GM19328 (cell line): ENCODE results near the gene FBP2.
"Not testable (repeated sequence)": the region's sequence is repeated elsewhere in the genome, so short reads cannot be mapped to it uniquely, and the experiment has no call there.

Experiments used
- ATAC-seq: cut with Tn5 transposase; IDR thresholded peaks from one replicate; pipeline ENCODE4 v1.9.1; 2021; ENCODE audit warnings: mild to moderate bottlenecking, moderate library complexity; ENCODE audit not compliant: unreplicated experiment

The FBP2 gene

DNA sequence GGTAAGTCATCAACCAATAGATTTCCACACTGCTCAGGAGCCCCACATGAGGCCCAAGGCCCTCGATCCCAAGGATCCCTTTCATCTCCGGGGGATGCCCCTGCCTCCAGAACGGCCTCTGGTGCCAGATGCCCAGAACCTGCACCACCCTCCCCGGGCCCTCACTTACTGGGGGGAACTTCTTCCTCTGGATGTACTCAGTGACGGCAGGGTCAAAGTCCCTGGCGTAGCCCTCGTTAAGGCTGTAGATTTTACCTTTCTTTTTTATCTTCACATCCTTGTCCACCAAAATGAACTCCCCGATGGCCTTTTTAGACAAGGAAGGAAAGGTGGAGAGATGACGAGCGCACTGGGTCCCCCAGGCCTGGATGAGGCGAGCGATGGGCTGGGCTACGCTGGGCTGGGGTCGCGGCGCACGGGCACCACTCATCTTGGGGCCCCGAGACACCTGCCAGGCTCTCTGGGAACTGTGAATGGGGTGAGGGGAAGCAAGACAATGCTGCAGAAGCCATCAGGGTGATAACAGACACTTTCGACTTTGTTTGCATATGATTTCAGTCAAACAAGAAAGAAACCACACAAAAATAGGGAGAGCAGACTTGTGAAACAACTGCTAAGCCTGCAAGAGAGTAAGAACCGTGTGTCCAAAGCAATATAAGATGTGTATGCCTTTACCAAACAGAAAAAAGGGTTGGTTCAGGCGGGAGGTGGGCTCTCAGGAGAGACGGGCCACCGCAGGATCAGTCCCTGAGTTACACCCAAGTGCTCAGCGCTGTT is 13.2 kb upstream of the FBP2 start:
- ATAC-seq, result no peak

DNA sequence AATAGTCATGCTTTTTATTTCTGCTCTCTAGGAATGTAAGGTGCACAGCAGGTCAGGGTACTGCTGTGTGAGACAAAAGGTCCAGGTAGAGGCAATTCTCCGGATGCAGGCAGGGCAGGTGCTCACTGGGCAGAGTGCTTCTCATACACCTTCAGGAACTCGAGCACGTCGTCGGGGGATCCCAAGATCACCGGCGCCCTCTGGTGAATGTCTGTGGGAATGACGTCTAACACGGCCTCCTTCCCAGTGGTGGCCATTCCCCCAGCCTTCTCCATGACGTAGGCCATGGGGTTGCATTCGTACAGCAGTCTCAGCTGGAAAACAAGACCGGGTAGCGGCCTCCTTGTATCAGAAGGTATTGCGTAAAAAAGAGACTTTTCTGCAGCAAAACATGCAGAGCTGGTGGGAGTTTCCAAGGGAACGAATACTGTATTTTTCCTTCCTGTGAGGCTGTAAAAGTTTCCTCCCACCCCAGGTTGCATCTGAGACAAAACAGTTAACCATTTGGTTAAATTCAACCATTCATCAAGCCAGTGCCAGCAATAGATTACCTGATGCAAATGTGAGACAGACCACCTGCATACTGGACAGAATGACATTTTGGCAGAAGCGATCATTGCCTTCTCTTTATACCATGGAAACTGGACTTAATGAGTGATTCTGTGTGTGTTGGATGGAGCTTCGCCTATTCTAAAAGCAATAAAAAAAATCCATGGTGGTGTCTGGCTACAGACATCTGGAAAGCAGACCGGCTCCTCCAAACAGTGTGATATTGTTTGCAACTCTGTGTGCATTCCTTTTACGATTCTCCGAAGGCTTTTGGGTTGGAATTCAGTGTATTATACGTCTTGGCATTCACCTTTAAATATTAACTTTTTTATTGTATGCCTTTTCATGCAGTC is 9.9 kb upstream of the FBP2 start:
- no peak for ATAC-seq

DNA sequence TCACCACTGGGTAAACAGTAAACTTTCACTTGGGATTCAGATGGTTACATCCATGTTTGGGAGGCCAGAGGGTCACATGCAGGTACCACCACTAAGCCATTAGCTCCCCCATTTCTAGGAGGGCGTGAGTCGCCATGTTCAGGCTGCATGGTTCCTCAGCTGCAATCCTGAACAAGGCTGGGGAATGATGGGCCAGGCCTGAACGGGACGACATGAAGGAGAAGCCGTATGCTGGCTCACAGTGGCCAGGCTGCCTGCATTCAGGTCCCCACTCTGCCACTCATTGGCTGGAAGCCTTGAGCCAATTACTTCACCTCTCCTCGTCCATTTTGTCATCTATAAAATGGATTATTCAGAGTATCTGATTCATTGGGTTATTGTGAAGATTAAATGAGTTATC is 9.0 kb upstream of the FBP2 start:
- no peak for ATAC-seq

DNA sequence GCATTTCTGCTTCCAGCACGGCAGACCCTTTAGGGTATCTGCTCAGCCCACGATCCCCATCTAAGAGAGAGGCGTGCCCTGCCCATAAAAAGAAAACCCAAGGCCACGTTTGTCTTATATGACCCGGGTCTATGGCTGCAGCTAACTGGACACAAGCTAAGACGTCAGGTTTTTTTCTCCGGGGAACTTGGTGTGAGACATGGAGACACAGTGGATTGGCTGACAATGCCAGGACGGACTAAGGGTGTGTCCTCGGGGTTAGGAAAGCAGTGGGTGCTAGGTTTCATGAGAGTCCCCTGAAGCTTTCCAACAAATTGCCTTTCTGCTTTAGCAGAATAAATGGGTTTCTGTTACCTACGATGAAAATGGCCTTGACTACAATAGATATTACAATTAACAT is 7.1 kb upstream of the FBP2 start:
- no peak for ATAC-seq

DNA sequence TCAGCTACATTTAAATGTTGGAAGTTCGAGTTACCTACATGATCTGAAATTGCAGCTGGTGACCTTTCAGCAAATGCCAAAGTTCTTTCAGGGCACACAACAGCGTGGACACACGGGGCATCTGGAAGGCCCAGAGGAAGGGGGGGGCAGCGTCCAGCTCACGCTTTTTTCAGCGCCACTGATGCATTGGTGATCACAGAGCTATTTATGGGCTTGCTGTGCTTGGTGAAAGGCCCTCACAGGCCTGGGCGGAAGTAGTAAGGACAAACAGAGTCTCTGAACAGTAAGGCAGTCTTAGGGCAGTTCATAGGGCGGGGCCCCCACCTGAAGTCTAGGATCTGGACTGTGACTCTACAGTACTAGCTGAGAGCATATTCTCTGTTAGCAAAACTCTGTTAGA is 6.6 kb upstream of the FBP2 start:
- ATAC-seq, result no peak

DNA sequence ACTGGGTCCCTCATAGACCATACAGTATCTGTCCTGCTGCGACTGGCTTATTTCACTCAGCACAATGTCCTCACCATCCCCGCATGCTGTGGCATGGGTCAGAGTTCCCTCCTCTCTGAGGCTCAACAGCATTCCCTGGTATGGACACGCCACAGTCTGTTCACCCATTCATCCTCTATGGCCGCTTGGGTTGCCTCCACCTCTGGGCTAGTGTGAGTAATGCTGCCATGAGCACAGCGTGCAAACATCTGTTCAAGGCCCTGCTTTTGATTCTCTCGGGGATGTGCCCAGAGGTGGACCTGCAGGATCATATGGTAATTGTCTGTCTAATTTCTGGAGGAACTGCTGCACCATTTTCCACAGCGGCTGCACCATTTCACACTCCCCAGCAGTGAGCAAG is 5.5 kb upstream of the FBP2 start:
- ATAC-seq, result no peak

DNA sequence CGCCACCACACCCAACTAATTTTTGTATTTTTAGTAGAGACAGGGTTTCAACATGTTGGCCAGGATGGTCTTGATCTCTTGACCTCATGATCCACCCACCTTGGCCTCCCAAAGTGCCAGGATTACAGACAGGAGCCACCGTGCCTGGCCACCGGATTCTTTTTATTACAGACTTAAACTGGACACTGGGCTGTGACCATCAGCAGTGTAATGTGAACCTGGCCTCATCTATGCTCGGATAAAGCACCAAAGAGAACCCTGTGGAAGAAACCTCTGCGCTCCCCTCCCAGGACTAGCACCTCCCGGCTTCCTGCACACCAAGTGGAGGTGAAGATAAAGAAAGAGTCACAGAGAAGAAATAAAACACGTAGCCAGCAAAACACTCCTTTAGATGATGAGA is 941 bp downstream of the FBP2 start:
- ATAC-seq, result not testable (repeated sequence)

DNA sequence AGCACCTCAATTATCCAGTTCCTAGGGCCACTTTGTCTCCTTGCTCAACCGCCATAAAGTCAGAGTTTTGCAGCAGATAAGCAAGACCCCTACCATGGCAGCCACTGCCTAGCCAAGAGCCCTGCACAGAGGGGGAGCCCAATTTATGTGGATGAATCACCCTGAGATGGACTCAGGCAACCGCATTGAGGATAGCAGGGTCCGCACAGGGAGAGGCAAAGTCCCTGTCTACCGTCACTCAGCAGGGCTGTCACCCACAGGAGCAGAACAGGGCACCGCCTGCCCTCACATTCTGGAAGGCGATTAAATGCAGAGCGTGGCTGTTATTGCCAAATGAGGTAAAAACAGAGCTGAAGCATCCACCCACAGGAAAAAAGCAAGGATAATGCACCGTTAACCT is 1.7 kb downstream of the FBP2 start:
- ATAC-seq, result no peak

DNA sequence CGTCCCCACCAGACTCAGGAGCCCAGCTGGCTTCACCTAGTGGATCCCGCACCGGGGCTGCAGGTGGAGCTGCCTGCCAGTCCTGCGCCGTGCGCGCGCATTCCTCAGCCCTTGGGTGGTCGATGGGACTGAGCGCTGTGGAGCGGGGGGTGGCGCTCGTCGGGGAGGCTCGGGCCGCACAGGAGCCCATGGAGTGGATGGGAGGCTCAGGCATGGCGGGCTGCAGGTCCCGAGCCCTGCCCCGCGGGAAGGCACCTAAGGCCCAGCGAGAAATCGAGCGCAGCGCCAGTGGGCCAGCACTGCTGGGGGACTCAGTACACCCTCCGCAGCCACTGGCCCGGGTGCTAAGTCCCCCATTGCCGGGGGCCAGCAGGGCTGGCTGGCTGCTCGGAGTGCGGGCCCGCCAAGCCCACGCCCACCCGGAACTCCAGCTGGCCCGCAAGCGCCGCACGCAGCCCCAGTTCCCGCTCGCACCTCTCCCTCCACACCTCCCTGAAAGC is 2.5 kb downstream of the FBP2 start:
- not testable (repeated sequence) for ATAC-seq

DNA sequence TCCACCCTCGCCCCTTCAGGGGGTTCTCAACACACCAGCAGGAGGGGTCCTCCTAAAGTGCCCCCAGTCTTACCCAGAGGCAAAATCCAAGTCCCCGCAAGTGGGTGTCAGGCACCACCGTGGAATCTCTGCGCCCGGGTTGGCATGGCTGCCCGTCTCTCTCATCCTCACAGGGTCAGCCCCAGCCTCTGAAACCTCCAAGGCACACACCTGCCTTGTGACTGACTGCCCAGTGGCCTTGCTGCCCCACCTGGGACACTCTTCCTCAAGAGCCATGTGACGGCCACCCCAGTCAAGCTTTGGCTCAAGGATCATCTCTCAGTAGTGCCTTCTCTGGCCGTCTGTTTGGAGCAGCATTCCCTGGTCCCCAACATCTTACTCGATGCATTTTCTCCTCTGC is 4.9 kb downstream of the FBP2 start:
- ATAC-seq, result no peak

DNA sequence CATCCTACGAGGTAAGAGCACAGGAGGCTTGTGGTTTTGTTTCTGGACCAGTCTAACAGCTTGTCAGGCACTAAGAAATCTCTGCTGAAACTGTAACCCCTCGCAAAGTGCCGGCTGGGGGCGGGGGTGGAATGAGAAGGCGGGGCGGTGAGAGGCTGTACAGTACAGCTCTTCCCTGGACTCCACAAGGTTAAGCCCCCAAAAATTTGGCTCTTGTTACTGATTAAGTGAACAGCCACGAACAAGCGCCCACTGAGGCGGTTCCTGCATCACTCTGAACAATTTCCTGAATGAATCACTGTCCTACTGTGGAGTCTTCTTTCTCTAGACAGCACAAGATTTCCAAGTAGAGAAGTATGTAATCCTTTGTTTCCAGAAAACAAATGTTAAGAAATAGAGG is 6.8 kb downstream of the FBP2 start:
- ATAC-seq, result no peak

DNA sequence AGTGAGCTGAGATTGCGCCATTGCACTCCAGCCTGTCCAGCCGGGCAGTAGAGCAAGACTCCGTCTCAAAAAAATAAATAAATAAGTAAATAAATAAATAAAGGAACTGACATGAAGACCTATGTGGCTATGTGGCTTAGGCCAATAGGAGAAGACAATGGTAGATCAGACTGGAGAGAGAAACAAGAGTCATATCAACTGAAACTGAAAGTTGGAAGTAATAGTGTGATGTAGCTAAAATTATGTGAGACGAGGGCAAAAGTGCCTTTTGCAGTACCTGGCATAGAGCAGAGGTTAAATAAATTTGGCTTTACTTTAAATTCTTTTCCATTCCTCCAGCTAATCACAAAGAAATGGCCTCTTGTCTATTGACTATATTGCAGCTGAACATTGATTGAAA is 7.3 kb downstream of the FBP2 start:
- no peak for ATAC-seq

DNA sequence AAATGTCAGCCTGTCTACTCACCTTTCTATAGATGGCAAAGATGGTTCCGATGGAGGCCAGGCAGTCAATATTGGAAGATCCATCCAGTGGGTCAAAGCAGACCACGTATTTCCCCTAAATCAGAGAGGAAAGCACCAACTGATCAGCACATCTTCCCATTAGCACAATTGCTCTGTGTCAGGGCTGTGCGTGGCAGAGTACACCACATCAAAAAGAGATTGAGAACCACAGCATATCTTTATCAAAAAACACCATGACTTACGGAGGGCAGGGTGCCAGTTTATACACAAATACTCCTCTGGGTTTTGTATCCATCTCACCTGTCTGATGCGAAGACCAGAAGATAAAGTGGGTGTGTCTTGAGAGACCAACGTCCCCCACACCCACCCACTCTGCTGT is 9.1 kb downstream of the FBP2 start:
- ATAC-seq, result no peak

DNA sequence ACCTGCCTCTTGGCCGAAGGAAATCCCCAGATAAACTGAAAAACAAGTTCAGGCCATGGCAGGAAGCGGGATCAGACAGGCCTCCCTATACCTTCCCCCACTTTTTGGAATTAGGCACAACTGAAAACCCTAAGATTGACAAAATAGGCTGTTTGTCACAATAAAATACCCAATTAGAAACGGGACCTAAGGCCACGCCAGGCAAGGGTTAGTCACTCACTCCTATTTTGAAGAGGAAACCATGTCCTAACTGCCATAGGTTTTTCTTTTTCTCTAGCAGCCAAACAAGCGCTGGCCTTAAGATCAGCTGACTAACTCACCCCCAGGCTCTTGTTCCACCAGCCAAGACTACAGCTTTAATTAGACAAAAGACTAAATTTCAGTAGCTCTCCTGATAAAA is 11.9 kb downstream of the FBP2 start:
- no peak for ATAC-seq

DNA sequence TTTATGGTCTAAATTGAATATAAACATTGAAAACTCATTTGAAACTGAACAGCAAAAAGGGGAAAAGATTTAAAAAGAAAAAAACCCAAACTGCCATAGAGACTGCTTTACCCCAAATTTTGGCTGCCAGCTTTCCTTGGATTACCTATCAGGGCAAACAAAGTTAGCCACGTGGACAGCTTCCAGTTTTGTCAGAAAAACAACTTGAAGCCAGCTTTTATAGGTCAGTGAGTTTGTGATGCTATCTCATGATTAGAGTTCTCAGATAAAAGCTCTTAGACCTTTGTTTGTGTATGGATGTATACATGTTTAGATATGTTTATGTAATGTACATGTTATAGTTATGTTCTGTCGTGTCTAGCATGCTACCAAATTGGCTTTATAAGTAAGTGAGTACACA is 16.1 kb downstream of the FBP2 start:
- ATAC-seq, result no peak

DNA sequence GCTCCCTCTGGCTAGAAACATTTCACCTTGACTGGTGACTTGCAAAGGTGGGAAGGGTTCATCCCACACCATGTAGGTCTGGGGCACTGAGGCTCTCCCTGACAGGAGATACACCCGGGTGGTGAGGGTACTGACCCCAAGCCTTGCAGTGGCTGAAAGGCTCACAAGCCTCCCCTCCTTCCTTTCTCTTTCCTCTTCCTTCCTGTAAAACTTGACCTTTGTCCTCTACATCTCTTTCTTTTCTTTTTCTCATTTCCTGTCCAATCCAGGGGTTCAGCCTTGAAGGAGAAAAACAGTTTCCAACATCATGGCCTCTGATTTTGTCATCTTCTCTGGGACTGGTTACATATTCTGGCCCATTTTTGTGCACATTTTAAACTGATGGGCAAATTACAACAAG is 16.6 kb downstream of the FBP2 start:
- ATAC-seq, result no peak

DNA sequence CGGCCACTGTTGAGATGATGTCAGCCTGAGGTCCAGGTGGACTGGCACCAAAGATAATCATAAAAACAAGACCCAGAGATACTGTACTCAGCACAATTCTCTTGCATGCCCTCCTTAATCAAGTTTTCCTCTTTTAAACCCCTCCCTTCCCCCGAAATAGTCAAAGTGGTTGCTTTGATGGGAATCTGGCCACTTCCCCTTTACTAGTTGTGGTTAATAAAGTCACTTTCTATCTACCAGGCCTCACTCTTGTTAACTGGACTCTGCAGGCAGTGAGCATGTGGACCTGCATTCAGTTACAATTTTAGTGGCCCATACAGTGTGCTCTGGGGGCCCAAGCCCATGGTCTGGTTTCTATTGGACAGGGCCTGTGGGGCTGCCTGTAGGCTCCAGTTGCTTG is 17.5 kb downstream of the FBP2 start:
- ATAC-seq, result no peak

DNA sequence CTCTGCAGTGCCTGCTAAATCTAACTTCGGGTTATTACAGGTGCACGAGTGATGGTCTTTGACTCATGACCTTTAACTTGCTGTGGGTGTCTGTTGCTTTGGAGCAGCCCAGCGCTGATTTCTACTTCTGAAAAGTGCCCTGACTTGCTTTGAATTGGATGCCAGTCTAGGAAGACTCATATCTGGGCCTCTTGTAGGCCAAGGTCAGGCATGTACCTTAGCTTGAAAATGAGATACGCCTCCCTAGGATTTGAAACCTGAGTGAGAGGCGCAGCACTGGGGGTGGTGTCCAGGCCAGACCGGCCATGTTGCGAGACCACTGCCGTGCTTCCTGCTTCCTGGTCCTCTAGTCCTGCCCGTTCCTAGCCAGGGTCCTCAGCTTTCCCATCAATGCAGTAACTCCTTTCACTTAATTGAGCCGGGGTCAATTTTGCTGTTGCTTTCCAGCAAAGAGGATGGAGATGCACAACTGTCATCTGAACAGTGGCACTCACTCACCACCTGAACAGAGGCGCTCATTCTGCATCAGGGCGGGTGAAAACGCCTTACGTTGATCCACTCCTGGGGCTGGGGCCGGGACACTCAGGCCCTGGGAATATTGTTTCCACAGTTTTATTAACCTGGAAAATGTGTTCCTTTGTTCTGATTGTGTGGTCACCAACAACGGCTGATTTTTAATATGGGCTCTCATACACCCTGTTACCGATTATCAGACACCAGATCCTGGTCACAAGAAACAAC is 24.5 kb downstream of the FBP2 start:
- ATAC-seq, result no peak

DNA sequence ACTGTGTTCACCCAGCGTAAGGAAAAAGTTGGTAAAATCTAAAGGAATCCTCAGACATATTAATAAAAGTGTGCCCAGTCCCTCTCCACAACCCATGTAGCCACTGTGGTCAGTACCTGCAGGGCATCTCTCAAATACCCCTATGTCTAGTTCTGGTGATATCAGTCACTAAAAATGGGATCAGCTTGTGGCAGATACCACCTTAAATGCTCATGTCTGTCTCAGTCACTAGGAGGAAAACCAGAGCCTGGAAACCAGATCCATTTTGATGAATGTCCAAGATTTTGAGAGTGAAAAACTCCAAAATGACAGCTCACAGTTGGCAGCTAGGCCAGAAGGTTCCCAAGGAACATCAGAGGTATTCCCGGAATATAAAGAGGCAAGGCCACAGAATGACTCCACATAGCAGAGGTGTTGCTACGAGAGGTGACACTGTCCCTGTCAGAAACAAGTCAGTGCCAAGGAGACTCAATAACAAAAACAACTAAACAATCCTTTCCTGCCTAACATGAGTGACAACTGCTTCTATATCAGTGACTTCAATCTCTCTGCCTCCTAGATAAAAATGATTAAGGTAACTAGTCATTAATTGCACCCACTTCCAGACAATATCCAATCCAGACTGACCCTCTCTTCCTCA is 25.3 kb downstream of the FBP2 start:
- no peak for ATAC-seq

DNA sequence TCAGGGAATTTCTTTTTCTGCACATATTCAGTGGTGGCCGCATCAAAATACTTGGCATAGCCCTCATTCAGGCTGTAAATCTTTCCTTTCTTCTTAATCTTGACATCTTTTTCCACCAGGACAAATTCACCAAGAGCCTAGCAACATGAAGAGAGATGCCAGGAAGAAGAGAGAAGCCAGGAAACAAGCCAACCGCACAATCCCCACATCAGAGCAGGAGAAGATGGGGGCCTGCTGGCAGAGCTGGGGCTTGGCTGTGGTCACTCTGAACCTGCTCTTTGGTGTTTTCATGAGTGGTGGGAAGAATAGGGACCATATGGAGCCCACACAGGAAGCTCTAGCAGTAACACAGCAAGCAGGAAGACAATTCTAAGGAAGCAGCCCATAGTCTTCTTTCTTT is 26.4 kb downstream of the FBP2 start:
- ATAC-seq, result no peak

DNA sequence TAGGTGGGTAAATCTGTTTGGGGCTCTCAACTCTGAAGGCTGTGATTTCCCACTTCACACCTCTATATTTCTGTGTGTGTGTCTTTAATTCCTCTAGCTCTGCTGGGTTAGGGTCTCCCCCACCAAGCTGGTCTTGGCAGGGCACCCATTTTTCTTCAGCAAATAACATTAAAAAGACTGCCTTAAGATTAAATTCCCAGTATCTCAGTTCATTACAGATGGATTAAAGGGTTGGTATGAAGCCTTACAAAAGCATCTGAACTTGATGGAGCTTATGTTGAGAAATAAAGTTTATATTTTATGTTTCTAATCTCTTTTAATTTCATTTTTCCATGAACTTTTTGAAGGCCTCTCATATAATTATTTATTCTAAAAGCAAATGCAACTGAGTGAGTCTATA is 27.1 kb downstream of the FBP2 start:
- ATAC-seq, result no peak
